Sigmoid colon (tissue), 4 donors: Measurements from ENCODE around the gene SLC9A9.

Source experiments
- EP300 ChIP-seq, 4 donors: sonication (generic); formaldehyde crosslinking; IDR thresholded peaks; one replicate each; pipeline ENCODE4 v1.6.1; 2017; ENCODE audit warnings: antibody characterized with exemption in 4 of 4
- POLR2A ChIP-seq, 2 donors: fragments of 450-650 bp; IDR thresholded peaks; one replicate each; pipeline ENCODE4 v1.6.1; 2016; ENCODE audit warnings: antibody characterized with exemption in 2 of 2, mild to moderate bottlenecking in 2 of 2, moderate library complexity in 2 of 2
- TF ChIP-seq, protein P1 (sequence below), 4 experiments: fragments of 450-650 bp in 3 of 4; fragments of 200-600 bp in 1 of 4; IDR thresholded peaks; one replicate each; pipeline ENCODE4 v1.5.1; 2016 to 2019; ENCODE audit warnings: antibody characterized with exemption in 4 of 4, mild to moderate bottlenecking in 3 of 4, moderate library complexity in 2 of 4

DNA sequence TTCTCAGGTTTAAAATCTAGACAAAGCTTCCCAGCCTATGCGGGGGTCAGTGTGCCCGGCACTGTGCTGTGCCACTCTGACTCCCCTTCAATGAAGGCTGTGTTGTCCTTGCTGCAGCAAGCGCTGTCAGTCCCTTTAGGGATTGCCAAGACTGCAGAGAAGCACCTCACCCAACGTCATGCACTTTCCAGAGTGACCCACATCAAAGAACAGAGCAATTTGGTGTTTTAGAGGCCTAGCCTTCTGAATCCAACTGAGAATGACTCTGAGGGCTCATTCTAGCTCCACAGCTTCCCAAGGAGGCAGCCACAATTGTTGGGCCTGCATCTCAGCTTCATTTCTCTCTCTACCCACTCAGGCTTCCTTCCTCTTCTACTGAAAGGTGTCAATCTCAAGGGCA is 26.4 kb downstream of the SLC9A9 start:
- TF ChIP-seq, protein P1, sequence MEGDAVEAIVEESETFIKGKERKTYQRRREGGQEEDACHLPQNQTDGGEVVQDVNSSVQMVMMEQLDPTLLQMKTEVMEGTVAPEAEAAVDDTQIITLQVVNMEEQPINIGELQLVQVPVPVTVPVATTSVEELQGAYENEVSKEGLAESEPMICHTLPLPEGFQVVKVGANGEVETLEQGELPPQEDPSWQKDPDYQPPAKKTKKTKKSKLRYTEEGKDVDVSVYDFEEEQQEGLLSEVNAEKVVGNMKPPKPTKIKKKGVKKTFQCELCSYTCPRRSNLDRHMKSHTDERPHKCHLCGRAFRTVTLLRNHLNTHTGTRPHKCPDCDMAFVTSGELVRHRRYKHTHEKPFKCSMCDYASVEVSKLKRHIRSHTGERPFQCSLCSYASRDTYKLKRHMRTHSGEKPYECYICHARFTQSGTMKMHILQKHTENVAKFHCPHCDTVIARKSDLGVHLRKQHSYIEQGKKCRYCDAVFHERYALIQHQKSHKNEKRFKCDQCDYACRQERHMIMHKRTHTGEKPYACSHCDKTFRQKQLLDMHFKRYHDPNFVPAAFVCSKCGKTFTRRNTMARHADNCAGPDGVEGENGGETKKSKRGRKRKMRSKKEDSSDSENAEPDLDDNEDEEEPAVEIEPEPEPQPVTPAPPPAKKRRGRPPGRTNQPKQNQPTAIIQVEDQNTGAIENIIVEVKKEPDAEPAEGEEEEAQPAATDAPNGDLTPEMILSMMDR (IDR thresholded peaks at IDR 0.05), result no peak
- no peak for TF ChIP-seq EP300 (IDR thresholded peaks at IDR 0.05)
- TF ChIP-seq POLR2A (IDR thresholded peaks at IDR 0.05), result no peak
